GM18499 (cell line): Measurements from ENCODE around the gene CCNQ.

Experiments
- ATAC-seq: cut with Tn5 transposase; IDR thresholded peaks from one replicate; pipeline ENCODE4 v1.9.1; 2021; ENCODE audit warnings: moderate number of reproducible peaks; ENCODE audit not compliant: insufficient read depth, unreplicated experiment

CCNQ gene

DNA sequence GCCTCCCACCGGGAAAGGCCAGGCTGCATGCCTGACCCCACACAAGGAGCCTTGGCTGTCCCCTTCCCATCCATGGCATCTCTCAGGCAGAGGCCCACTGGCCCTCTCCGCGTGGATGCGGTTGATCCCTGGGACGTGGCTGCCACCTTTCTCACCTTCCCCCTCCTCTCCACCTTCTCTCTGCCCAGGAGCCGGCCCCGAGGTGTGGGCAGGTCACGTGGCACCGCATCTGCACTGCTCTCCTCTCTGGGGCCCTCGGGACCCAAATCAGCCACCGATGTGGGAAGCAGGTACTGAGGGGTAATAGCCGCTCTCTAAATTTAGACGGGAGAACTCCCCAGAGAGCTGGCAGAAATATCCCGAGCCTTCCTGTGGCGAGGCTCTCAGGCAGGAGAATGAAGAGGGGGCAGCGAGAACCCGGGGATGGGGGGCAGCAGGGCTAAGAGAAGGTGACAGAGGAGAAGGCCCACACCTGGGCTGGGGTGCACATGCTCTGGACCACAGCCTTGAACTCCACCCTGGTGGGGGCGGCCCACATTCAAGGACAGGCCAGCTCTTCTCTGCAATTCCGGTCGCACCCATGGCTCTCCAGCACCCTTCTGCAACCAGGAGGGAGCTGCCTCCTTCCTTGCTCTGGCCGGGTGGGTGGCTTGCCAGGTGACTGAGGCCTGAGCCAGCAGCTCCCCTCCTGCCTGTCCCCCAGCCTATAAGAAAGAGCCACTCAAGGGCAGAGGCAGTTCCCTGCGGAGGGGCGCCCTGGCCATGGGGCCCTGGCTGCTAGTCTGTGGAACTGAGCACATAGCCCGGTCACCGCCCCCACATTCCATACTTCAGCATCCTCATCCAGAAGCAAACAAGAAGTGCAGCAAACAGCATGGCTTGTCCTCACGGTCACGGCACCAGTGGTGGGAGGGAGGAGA is 38.4 kb upstream of the CCNQ start:
- ATAC-seq: no peak

DNA sequence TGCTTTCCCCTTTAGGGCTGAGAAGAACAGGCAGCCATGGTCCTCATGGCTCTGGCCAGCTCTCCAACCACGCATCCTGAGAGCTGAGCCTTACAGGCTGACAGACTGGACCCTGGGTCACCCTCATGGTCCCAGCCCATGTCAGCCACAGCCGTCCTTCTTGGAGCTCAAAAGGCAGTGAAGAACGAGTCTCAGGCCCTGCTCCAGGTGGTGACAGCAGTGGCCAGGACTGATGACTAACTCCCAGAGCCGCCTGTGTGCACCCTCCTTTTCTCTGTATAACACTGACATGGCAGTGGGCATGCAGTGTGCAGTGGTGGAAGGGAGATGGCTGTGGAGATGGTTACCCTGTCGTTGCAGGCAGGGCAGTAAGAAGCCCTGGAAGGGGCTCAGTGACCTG is 37.8 kb upstream of the CCNQ start:
- no peak for ATAC-seq

DNA sequence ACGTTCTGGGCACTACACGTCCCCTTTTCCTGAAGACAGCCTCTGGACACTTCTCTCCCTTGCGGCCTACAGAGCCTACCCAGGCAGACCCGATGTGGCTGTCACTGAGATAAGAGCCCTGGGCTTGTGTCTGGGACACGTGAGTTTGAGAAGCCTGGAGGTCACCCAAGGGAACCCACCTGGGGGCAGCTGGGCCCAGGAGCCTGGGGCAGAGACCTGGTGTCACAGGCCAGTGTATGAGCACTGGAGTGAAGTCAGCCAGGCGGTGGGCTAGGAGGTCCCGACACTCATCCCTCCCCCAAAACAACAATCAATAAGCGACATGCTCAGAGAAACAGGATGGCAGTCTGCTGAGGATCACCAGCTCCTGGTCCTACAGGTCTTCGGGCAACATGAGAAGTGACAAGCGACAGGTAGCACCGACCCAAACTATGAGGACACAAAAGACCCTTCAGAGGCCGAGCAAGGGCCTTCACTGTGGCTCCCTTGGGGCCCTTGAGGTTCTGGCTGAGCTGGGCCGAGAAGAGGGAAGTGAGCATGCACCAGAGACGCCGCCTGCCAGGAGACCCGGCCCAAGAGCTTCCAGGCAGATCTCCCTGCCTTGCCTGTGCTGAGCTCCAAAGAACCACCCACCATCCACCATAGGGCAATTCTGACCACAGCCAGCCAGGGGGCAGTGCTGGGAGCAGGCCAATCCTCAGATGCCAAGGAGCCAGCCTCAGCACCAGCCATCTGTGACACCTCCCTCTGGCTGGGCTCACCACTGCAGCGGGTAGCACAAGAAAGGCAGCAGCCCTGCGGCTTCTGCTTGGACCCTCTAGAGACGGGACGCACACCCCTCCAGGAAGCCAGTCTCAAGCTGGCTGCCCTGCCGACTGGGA is 37.1 kb upstream of the CCNQ start:
- no peak for ATAC-seq

DNA sequence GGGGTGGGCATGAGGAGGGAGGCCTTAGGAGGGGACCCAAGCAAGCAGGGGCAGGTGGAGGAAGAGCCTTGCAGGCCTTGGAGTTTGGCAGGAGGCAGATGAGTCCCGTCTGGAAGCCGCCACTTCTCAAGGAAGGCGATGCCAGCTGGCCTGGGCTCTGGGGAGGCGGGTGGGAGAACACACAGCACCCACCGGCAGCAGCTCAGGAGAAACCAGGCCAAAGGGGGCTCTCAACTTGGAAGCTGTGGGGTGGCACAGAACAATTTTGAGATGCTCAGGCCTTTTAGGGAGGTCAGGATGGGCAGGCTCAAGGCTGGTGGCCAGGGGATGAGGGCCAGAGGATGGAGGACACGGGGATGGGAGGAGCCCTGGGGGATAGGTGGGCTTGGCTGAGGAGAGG is 36.4 kb upstream of the CCNQ start:
- ATAC-seq: no peak

DNA sequence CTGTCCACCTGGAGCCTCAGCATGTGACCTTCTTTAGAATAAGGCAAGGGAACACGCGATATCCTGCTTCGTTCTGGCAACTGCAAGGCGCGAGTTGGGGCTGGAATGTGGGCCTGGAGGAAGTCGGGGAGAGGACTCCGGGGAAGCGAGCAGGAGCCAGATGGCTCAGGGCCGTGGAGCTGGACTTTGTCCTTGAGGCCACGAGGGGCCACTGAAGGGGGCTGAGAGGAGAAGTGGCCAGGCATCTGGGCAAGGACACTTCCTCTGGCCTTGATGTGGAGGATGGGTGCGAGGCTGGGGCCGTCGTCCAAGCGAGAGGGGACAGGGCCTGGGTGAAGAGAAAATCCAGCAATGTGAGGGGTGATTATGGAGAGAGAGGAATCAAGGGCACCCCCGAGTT is 35.9 kb upstream of the CCNQ start:
- ATAC-seq: no peak

DNA sequence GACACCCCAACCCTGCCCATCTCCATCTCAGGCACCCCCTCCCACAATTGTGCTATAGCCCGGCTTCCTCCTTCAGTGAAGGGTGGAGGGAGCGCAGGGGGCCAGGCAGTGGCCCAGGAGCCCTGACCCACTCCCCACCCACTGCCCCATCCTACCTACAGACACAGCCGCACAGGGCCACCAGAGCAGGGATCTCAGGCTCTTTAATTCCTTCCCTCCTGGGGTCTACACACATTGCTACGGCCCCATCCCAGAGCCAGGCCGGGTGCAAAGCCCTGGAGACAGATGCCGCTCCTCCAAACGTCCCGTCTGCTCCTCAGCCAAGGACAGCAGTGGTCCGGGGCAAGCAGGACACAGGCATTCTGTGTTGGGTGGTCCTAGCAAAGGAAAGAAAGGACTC is 35.3 kb upstream of the CCNQ start:
- ATAC-seq: no peak

DNA sequence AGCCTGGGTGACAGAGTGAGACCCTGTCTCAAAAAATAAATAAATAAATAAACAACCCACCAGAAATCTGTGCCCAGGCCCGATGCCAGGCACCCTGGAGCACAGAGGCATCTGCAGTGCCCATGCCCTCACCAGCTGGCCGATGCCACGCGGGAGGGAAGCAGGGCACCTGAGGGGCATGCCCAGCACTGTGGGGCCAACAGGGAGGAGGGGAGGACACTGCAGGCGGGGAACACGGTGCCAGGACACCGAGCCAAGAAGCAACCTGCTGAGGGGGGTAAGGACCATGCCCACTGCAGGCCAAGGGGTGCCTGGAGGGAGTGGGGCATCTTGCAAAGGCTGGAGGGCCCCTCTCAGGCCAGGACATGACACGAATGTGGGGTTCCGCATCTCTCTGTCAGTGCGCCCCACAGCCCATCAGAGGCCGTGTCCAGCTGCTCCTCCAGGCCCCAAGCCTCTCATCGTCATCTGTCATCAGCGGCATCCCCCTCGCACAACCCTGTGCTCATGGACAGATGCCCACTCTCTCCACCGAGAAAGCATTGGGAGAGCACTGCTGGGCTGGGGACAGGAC is 34.8 kb upstream of the CCNQ start:
- no peak for ATAC-seq

DNA sequence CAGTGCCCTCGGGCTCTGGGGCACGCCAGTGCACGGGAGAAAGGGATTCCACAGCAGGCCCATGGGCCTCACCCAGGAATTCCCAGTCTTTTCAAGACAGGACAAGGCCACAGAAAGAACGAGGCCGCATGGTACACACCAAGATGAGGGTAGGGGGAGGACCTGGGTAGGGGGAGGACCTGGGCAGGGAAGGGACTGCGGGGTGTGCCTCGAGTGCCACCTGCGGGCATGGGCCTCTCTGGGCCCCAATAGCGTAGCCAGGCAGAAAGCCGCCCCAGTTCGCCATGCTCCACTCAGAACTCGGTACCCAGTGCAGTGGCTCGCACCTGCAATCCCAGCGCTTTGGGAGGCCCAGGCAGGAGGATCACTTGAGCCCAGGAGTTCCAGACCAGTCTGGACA is 34.1 kb upstream of the CCNQ start:
- ATAC-seq: no peak

DNA sequence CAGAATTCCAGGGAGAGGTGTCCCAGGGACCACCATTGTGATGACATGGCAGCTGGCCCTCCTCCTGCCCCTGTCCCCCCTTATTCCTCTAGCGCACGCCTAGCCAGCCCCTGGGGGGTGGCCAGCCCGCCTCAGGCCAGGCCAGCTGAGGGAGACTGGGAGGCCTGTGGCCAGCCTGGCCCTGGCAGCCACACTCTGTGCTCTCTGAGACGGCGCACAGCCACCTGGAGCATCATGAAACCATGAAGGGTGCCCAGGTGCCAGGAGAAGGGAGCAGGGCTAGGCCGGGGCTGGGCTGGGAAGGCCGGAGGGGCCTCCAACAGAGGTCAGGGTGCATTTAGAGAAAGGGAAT is 33.6 kb upstream of the CCNQ start:
- no peak for ATAC-seq

DNA sequence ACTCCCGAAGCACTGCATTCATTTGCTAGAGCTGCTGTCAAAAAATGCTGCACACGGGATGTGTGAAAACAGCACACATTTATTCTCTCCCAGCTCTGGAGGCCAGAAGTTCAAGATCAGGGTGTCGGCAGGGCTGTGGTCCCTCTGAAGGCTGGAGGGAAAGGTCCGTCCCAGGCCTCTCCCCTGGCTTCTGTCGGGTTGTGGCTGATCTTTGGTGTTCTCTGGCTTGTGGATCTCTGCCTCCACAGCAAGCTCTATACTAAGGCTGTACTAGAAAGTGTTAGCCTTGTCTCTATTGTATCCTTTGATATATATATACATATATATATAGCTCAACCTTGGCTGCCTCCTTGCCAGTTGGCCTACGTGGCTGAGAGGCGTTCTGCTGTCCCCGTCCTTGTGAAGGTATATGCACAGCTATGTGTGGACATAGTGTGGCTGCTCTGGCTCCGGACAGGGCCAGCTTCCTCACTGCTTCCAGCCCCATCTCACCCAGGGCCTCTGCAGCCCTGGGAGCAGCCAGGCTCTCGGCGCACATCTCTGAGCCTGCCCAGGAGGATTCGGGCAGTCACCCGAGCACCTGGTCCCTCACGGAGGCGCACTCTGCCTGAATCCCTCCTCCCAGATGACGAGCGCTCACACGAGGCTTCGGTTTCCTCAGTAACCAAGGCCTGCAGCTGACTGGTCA is 33.1 kb upstream of the CCNQ start:
- no peak for ATAC-seq

DNA sequence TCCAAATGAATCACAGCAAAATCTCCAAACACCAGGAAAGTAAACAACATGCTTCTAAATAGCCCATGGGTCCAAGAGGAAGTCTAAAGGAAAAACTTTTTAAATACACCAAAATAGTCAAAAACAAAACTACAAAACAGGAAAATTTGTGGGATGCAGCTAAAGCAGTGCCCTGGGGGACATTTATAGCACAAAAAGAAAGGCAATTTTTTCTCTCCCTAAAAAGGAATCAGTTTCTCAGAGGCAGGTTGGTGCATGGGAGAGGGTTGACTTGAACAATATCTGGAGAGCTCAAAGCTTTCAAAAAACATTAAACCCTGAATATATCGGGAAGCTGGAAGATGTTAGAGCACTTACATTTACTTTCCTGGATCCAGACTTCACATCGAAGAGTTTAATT is 32.4 kb upstream of the CCNQ start:
- ATAC-seq: no peak

DNA sequence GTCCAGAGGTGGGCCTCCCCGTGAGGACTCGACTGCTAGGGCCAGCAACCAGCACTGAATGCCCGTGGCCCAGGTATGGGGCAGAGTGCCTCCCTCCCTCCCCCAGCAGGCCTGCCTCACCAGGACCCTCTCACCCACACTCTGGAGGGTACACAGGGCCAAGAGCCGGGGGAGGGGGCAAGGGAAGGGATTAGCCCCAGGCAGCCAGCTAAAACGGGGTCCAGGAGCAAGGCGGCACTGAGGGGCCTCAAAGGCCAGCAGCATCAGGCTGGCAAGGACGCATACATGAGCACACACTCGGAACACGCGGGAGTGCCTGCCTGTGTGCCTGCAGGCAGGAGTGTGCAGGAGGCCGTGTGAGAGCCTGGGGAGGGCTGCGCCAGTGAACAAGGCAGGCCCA is 29.7 kb upstream of the CCNQ start:
- ATAC-seq: no peak

DNA sequence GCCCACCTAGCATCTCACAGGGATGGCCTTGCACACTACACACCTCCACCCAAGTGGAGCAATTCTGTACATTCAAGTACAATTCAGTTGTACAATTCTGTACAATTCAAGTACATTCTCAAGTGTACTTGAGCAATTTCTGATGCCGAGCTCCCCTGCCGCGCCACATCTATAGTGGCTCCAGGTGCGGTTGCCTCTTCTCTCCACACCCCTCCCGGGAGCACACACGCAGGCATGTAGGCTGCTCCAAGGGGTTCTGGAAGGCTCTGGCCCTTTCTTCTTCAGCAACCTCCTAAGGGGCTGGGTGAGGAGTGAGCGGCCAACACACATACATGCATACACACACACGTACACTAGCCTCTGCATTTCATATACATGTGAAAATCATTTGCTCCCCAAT is 29.2 kb upstream of the CCNQ start:
- ATAC-seq: no peak

DNA sequence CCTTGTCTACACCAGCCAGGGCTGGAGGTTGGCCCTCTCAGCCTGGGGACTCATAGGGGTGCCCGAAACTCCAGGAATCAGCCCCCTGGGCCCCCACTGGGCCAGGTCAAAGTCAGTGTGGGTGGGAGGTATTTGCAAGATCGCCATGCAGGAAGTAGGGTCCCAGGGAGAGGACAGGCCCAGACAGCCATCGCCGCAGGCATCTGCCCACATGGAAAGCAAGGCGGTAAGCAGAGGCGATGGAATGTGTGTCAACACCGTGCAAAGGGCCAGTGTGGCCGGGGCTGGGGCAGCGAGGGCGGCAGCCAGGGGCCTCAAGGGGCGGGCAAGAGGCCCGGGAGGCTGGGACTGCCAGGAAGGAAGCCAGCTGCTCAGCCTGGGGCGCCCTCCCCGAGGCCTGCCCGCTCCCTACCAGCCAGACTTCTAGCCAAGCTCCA is 28.8 kb upstream of the CCNQ start:
- no peak for ATAC-seq

DNA sequence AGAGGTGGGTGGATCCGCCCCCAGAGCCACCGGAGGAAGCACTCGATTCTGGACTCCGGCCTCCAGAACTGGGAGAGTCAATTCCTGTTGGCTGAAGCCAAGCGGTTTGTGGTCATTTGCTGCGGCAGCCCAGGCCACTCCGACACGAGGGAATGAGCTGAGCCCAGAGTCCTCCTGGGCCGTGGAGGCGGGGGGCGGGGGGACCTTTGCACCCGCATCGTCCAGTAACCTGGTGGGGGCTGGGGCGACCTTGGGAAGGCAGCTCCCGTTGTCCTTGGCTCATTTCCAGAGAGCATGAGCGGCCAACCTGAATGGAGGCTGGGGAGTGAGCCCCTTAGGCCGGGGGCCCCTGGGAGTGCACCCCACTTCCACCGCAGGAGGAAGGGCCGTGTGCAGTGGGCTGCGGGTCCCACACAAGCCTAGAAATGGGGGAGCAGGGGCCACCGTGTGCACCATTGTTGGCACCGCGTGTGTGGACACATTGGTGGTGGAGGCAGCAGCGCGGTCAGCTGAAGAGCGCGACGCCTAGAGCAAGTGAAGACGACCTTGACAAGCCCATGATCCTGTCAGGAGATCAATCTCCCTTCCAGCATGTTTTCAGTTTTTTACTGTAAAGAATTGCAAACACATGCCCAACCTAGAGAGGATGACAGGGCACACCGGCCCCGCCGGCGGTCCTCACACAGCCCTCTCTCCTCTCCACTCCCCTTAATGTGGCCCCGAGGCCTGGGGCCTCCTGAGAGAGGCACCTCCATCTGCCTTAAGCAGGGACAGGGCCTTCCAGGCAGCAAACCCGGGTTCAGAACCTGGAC is 28.1 kb upstream of the CCNQ start:
- ATAC-seq: no peak

DNA sequence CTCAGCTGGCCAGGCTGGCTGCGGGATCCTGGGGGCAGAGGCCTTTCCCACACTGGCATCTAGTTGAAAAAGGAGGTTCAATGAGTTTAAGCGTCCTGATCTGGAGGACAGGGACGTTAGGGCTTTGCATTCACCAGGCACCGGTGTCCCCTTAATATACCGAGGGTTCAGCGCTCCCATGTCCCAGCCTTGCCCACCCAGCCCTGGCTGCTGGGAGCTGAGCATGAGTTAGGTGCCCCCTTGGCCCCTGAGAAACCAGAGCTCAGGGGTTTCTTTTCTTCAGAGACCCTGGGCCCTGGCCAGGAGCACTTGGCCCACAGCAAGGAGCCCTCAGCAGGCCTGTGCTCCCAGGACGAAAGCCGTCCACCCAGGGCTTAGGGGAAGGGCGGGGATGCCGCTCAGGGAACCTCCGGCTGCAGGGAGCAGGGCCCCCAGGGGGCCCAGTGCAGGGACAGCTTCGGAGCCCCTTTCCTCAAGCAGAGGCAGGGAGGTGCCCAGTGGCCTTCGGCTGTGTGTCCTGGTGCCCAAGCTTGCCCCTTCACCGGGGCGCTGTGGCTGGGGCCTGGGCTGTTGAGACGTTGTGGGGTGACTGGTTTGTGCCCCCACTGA is 27.2 kb upstream of the CCNQ start:
- no peak for ATAC-seq

DNA sequence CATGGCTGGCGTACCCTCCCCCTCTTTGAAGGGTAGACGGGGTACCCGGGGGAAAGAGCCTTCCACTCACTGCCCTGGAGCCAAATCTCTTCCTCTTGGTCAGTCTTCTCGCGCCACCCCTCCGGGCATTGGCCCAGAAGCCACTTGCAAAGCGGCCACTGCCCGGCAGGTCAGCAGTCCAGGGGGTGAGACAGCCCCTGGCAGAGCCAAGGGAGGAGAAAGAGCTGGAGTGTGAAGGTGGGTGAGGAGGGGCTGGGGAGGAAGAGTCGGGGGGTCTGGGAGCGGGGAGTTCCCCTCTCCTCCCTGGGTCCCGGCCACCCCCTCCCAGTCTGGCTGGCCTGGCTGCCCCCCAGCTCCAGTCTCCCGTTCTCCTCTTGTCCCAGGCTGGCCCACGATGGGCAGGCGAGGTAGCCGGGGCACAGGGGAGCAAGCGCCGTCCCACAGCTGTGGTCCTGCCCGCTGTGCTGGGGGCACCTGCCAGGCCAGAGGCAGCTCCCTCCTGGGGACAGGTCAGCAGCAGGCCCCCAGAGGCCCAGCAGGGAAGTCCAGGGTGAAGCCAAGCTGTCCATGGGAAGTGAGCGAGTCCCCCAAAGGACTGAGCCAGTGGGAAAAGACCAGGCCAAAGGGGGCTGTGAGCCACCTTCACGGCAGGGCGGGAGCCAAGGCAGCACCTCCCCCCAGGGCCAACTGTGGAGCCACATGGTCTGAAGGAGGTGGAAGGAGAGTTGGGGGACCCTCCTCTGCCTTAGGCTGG is 26.5 kb upstream of the CCNQ start:
- no peak for ATAC-seq

DNA sequence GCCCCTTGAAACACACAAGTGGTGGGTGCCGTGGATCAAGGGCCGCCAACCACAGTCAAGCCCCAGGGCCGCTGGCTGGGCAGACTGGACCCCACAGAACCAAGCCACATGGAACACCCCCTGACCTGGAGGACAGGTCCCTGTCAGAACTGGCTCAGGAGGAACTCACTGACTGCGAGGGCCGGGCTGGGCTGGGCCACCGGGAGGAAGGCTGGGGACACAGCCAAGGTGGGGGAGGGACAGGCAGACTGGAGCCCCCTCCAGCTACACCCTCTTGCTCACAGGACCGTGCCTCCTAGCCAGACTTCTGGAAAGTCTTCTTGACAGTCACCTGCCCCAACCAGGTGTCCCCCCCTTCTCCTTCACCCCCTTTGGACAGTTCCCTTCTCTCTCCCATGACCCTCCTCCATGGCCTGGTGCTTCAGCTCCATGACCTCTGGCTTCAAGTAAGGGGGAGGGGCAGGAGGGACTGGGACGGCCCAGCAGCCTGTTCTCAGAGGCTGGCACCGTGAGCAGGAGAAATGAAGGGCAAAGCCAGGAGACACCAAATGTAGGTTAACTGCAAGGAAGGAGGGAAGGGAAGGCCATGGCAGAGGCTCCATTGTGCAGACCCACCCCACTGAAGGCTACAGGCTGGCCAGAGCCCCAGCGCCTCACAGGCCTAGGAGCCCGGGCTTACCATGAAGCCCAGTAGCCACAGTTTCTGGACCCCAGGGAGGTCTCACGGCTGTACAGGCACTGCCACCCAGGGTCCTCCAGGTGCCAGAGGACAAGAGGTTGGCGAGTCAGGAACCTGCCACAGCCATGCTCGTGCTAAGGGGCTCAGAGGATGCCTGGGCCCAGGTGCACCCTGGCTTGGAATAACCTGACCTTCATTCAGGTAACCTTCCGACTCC is 25.5 kb upstream of the CCNQ start:
- no peak for ATAC-seq
